ENCODE data around the gene ZNF496. TPM values are rescaled to one million over a fixed set of nuclear protein-coding genes. Genes with fewer than 3 reads are reported as not detected.
A peak's percentile ranks its signal among the peaks of the same experiment; 100 is the strongest.

Gene ZNF496
- total RNA-seq, 4 donors from 2014 or later, result 23.7 to 34.3 (median 33.3) TPM

DNA sequence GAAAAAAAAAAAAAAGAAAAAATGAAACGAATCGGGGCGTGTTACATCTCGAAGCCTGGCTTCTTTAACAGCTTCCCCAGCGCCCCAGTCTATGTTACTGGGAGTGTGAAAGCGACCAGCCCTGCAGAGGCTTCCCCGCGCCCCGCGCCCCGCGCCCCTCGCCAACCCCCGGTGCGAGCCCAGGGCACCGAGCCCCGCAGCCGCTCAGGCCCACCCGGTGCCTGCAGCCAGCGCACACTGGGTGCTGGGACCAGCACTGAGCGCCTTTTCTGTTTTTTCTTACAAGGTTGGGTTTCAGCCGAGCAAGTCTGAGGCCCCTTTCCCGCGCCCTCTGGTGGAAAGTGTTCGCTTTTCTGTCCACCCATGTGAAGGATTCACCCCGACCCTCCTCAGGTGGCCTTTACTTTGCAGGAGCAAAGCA is 42.1 kb upstream of the ZNF496 start:
- Histone ChIP-seq H3K9me3 (no peaks in the 10 kb centered on the region), H3K4me1 (peaks cover 0 to 14% (median 9%) of the 10 kb centered on the region in 4 donors), H3K36me3 (no peaks in the 10 kb centered on the region), H3K27ac (replicated peaks in 1 of 4) (no peak overlapping the region), H3K27me3 (peaks cover 0 to 60% (median 0%) of the 10 kb centered on the region in 4 donors), H3K4me3 (peak overlapping the region; percentile 29 to 53 (median 41))
- intact Hi-C loops (cut with DNase I), result no loop called here
- TF ChIP-seq POLR2A (IDR thresholded peaks at IDR 0.05; ENCODE audit: low read depth) (no peak), POLR2AphosphoS5 (IDR thresholded peaks at IDR 0.05) (no peak), EP300 (IDR thresholded peaks at IDR 0.05) (no peak)
- TF ChIP-seq, protein P1, sequence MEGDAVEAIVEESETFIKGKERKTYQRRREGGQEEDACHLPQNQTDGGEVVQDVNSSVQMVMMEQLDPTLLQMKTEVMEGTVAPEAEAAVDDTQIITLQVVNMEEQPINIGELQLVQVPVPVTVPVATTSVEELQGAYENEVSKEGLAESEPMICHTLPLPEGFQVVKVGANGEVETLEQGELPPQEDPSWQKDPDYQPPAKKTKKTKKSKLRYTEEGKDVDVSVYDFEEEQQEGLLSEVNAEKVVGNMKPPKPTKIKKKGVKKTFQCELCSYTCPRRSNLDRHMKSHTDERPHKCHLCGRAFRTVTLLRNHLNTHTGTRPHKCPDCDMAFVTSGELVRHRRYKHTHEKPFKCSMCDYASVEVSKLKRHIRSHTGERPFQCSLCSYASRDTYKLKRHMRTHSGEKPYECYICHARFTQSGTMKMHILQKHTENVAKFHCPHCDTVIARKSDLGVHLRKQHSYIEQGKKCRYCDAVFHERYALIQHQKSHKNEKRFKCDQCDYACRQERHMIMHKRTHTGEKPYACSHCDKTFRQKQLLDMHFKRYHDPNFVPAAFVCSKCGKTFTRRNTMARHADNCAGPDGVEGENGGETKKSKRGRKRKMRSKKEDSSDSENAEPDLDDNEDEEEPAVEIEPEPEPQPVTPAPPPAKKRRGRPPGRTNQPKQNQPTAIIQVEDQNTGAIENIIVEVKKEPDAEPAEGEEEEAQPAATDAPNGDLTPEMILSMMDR (IDR thresholded peaks at IDR 0.05), result peak; percentile 19 to 49 (median 49)
- 14% methylated on average over 26 of the region's 26 CpGs for WGBS
- DNase-seq (ENCODE audit: extremely low spot score), result no peak

DNA sequence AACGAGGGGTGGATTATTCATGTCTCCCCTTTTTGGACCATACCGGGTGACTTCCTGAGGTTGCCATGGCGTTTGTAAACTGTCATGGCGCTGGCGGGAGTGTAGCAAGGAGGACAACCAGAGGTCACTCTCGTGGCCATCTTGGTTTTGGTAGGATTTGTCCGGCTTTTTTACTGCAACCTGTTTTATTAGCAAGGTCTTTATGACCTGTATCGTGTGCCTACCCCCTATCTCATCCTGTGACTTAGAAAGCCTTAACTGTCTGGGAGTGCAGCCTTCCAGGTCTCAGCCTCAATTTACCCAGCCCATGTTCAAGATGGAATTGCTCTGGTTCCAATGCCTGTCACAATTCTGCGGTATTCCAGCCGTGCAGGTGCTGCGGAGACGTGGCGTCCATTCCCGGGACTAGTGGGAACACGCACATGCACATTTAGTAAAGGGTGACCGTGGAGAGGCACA is 40.2 kb upstream of the ZNF496 start:
- TF ChIP-seq POLR2A (IDR thresholded peaks at IDR 0.05; ENCODE audit: low read depth) (no peak), EP300 (IDR thresholded peaks at IDR 0.05) (no peak), POLR2AphosphoS5 (IDR thresholded peaks at IDR 0.05) (no peak)
- TF ChIP-seq, protein P1 (IDR thresholded peaks at IDR 0.05), result no peak
- Histone ChIP-seq H3K9me3 (no peaks in the 10 kb centered on the region), H3K4me1 (peaks cover 0 to 14% (median 9%) of the 10 kb centered on the region in 4 donors), H3K4me3 (no peak overlapping the region), H3K36me3 (no peaks in the 10 kb centered on the region), H3K27me3 (peaks cover 0 to 76% (median 0%) of the 10 kb centered on the region in 4 donors), H3K27ac (replicated peaks in 1 of 4) (no peak overlapping the region)
- intact Hi-C loops (cut with DNase I), result no loop called here
- WGBS, result 90% methylated on average over 16 of the region's 16 CpGs
- no peak for DNase-seq (ENCODE audit: extremely low spot score)

DNA sequence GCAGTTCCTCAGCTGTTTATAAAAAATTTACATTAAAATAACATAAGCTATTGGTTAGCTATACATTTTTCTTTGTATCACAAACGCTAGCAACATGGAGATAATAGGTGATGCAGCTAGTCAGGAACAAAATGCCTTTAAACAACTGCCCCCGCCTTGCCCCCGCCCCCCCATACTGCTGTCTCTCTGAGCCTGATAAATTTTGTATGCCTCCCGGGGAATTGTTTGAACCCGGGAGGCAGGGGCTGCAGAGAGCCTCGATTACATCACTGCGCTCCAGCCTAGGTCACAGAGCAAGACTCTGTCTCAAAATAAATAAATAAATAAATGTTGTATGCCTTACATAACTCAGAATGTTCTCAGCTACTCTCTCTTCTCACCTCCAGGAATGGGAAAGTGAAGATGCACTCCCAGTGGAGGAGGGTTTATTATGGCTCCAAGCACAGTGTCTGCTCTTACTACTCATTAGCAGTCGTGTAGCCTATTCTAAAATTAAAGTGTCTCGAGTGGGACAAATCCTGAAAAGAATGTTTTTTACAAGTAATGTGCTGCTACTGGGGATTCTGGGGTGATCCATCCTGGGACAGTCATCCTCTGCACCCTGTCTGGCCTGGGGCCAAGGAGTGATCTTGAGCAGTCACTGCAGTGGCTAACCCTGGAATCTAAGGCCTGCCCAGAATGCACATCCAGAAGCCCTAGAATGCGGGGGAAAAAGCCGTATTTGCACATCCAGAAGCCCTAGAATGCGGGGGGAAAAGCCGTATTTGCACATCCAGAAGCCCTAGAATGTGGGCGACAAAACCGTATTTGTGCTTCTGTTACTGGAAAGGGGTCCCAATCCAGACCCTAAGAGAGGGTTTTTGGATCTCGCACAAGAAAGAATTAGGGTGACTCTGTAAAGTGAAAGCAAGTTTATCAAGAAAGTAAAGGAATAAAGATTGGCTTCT is 39.4 kb upstream of the ZNF496 start:
- Histone ChIP-seq H3K27me3 (peaks cover 0 to 78% (median 2%) of the 10 kb centered on the region in 4 donors), H3K4me1 (peaks cover 0 to 14% (median 9%) of the 10 kb centered on the region in 4 donors), H3K27ac (replicated peaks in 1 of 4) (no peak overlapping the region), H3K4me3 (no peak overlapping the region), H3K9me3 (no peaks in the 10 kb centered on the region), H3K36me3 (no peaks in the 10 kb centered on the region)
- intact Hi-C loops (cut with DNase I), result no loop called here
- DNase-seq (ENCODE audit: extremely low spot score), result no peak
- WGBS, result 65% methylated on average over 16 of the region's 16 CpGs
- TF ChIP-seq EP300 (IDR thresholded peaks at IDR 0.05), result no peak
- no peak for TF ChIP-seq POLR2AphosphoS5 (IDR thresholded peaks at IDR 0.05)
- TF ChIP-seq, protein P1 (IDR thresholded peaks at IDR 0.05), result no peak
- no peak for TF ChIP-seq POLR2A (IDR thresholded peaks at IDR 0.05; ENCODE audit: low read depth)

DNA sequence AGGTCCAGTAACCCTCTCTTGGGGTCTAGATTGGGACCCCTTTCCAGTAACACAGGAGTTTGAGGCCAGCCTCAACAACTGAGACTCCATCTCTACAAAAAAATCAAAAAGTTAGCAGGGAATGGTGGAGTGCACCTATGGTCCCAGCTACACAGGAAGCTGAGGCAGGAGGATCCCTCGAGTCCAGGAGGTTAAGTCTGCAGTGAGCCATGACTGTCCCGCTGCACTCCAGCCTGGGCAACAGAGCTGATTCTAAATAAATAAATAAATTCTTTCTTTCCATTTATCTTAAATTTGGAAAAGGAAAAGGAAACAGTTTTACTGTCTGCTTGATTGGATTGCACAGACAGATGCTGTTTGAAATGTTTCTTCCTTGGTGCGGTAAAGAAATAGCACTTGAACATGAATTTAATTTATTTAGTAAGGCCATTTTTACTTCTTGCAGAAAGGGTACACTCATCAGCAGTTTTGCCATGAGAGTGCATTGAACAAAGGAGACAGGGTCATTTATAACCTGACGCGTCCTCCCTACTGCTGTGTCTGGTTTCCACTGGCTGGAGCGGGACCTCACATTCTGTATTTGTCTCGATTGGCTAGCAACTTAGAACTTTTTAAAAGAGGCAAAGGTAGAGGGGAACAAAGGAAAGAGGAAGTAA is 37.0 kb upstream of the ZNF496 start:
- Histone ChIP-seq H3K27me3 (peaks cover 0 to 88% (median 5%) of the 10 kb centered on the region in 4 donors), H3K9me3 (no peaks in the 10 kb centered on the region), H3K27ac (replicated peaks in 1 of 4) (no peak overlapping the region), H3K36me3 (no peaks in the 10 kb centered on the region), H3K4me1 (peaks cover 0 to 9% (median 6%) of the 10 kb centered on the region in 4 donors), H3K4me3 (no peak overlapping the region)
- 65% methylated on average over 7 of the region's 7 CpGs for WGBS
- intact Hi-C loops (cut with DNase I), result no loop called here
- TF ChIP-seq POLR2A (IDR thresholded peaks at IDR 0.05; ENCODE audit: low read depth), result no peak
- TF ChIP-seq, protein P1 (IDR thresholded peaks at IDR 0.05), result no peak
- no peak for TF ChIP-seq EP300 (IDR thresholded peaks at IDR 0.05)
- no peak for TF ChIP-seq POLR2AphosphoS5 (IDR thresholded peaks at IDR 0.05)
- no peak for DNase-seq (ENCODE audit: extremely low spot score)

Measured in esophagus muscularis mucosa (tissue), 4 donors.